HG02884 (cell line): Measurements from ENCODE around the gene RABIF.
"Not testable (repeated sequence)": the region's sequence is repeated elsewhere in the genome, so short reads cannot be mapped to it uniquely, and the experiment has no call there.

ENCODE experiments used
- ATAC-seq: cut with Tn5 transposase; IDR thresholded peaks from one replicate; pipeline ENCODE4 v1.9.1; 2021; ENCODE audit warnings: mild to moderate bottlenecking, moderate library complexity; ENCODE audit not compliant: unreplicated experiment

Gene RABIF

DNA sequence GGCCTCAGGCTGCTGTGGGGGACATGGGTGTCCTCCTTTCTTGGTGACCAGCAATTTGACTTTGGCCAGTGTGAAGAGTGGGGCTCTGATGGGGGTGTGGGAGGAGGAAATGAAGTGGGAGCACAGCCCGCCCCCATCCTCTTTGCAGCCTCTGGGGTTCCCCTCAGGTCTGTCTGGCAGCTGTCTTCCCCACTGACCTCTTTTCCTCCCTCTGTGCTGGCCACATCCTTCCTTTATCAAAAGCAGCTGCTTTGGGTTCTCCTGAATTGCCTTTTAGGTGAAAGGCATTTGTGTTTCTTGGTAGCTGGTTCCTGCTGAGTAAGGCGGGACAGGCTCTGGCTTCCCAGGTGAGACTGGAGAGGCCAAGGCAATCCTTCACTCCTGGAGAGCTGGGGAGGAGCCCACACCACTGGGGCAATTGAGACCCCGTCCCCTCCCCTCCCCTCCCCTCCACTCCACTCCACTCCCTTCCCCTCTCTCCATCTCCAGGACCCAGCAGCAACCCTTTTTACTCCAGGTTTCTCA is 53.3 kb downstream of the RABIF start:
- ATAC-seq = no peak

GRCh38 chr1:202834771-202835547 is 54.0 kb downstream of the RABIF start:
- no peak for ATAC-seq

DNA sequence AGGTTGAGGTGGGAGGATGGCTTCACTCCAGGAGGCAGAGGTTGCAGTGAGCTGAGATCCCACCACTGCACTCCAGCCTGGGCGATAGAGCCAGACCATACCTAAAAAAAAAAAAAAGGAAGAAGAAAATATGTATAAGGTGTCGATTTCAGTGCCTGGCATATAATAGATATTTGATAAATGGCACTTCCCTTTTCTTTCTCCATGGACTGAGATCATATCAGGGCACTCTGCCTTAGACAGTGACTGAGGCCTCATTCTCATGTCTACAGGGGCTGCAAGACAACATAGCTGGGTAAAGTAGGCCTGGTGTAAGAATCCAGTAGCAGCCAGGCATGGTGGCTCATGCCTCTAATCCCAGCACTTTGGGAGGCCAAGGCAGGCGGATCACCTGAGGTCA is 57.0 kb downstream of the RABIF start:
- no peak for ATAC-seq

DNA sequence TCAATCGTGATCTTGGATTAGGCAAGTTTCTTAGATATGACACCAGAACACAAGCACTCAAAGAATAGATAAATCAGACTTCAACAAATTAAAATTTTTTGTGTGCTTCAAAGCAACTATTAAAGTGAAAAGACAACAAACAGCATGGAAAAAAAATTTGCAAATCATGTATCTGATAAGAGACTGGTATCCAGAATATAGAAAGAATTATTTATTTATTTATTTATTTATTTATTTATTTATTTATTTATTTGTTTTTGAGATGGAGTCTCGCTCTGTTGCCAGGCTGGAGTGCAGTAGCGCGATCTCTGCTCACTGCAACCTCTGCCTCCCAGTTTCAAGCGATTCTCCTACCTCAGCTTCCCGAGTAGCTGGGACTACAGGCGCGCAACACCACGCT is 59.7 kb downstream of the RABIF start:
- not testable (repeated sequence) for ATAC-seq
